GM18520 (cell line): Measurements from ENCODE around the gene SLC8A2.

Experiments used
- ATAC-seq: cut with Tn5 transposase; IDR thresholded peaks from one replicate; pipeline ENCODE4 v1.9.1; 2021; ENCODE audit not compliant: unreplicated experiment

SLC8A2 gene

GRCh38 chr19:47432091-47432490 lies 39.6 kb downstream of the SLC8A2 start:
- ATAC-seq: no peak

- ATAC-seq: no peak
Observed at GRCh38 chr19:47430041-47430802, 41.5 kb downstream of the SLC8A2 start.

- no peak for ATAC-seq
Observed at GRCh38 chr19:47429140-47429793, 42.4 kb downstream of the SLC8A2 start.

GRCh38 chr19:47428177-47428894 lies 43.4 kb downstream of the SLC8A2 start:
- ATAC-seq: no peak

- ATAC-seq: no peak
Observed at GRCh38 chr19:47427241-47428176, 44.2 kb downstream of the SLC8A2 start.

GRCh38 chr19:47423203-47423882 lies 48.4 kb downstream of the SLC8A2 start:
- no peak for ATAC-seq

- no peak for ATAC-seq
Observed at GRCh38 chr19:47422417-47423163, 49.1 kb downstream of the SLC8A2 start.

- no peak for ATAC-seq
Observed at GRCh38 chr19:47421844-47422395, 49.8 kb downstream of the SLC8A2 start.

GRCh38 chr19:47421244-47421786 lies 50.4 kb downstream of the SLC8A2 start:
- ATAC-seq: no peak

GRCh38 chr19:47419789-47420188 lies 51.9 kb downstream of the SLC8A2 start:
- ATAC-seq: no peak

- no peak for ATAC-seq
Observed at GRCh38 chr19:47419030-47419783, 52.5 kb downstream of the SLC8A2 start, which contains the start of gene MEIS3. TSS of gene MEIS3 (minus strand) at chr19:47419527. CDS start at chr19:47419081, 446 bp downstream.

GRCh38 chr19:47418692-47419029 lies 53.0 kb downstream of the SLC8A2 start:
- no peak for ATAC-seq

GRCh38 chr19:47417746-47418691 lies 53.7 kb downstream of the SLC8A2 start:
- ATAC-seq: no peak

GRCh38 chr19:47417107-47417745 lies 54.5 kb downstream of the SLC8A2 start:
- no peak for ATAC-seq

- no peak for ATAC-seq
Observed at GRCh38 chr19:47416643-47416985, 55.1 kb downstream of the SLC8A2 start.

- ATAC-seq: no peak
Observed at GRCh38 chr19:47415953-47416642, 55.6 kb downstream of the SLC8A2 start.
